Naive thymus-derived CD4-positive, alpha-beta T cell (primary cell): ENCODE measurements around the gene FOXI1. TPM values are rescaled to one million over a fixed set of nuclear protein-coding genes. Genes with fewer than 3 reads are reported as not detected.
"Not testable (repeated sequence)": the region's sequence is repeated elsewhere in the genome, so short reads cannot be mapped to it uniquely, and the experiment has no call there.

Experiments used
- ATAC-seq: fragments of 150-1000 bp; cut with Tn5 transposase; 2 replicates; pipeline ENCODE4 v1.10.0; 2021; ENCODE audit warnings: mild to moderate bottlenecking, moderate library complexity
- CTCF ChIA-PET: fragments of 350-600 bp; sonication (Branson Sonifier 250); formaldehyde crosslinking; loops from one replicate; lab custom pipeline; 2021; ENCODE audit warnings: antibody characterized with exemption; lab: Charles Lee
- POLR2A ChIA-PET: fragments of 350-600 bp; sonication (Branson Sonifier 250); formaldehyde crosslinking; loops from one replicate; lab custom pipeline; 2021; ENCODE audit warnings: antibody characterized with exemption, inconsistent platforms; lab: Charles Lee
- DNase-seq, 9 donors: peaks; one replicate each; pipeline versions ENCODE4 v3.0.0 to v3.0.0-alpha.2; 2020 to 2022; ENCODE audit warnings: mixed read lengths in 1 of 9
- H3K27ac ChIP-seq: one replicate; pipeline ENCODE4 v1.7.0; 2013; ENCODE audit warnings: mild to moderate bottlenecking, low read depth, low read length, moderate library complexity
- H3K27me3 ChIP-seq, 2 donors: one replicate each; pipeline ENCODE4 v1.7.0; 2013; ENCODE audit warnings: low read length in 2 of 2, mild to moderate bottlenecking in 2 of 2, moderate library complexity in 2 of 2; ENCODE audit not compliant: control insufficient read depth in 2 of 2, insufficient read depth in 2 of 2
- H3K36me3 ChIP-seq, 3 experiments: 1 replicate in 2 of 3; 2 replicates in 1 of 3; pipeline ENCODE4 v1.7.0; 2013; ENCODE audit warnings: low read length in 3 of 3, mild to moderate bottlenecking in 3 of 3, moderate library complexity in 1 of 3; ENCODE audit not compliant: insufficient read depth in 3 of 3, control insufficient read depth in 2 of 3
- H3K4me1 ChIP-seq, 2 donors: one replicate each; pipeline ENCODE4 v1.7.0; 2013; ENCODE audit warnings: low read length in 2 of 2, mild to moderate bottlenecking in 2 of 2, moderate library complexity in 1 of 2; ENCODE audit not compliant: control insufficient read depth in 2 of 2, insufficient read depth in 2 of 2
- H3K4me3 ChIP-seq: 2 replicates; pipeline ENCODE4 v1.7.0; 2013; ENCODE audit warnings: mild to moderate bottlenecking, low read length
- H3K9me3 ChIP-seq, 3 experiments: 1 replicate in 2 of 3; 2 replicates in 1 of 3; pipeline ENCODE4 v1.7.0; 2013; ENCODE audit warnings: low read length in 3 of 3; ENCODE audit not compliant: control insufficient read depth in 2 of 3
- H3K27ac Mint-ChIP-seq, 9 donors: one replicate each; pipeline ENCODE4 v1.8.0; 2020 to 2022; ENCODE audit warnings: mixed read lengths in 9 of 9, mild to moderate bottlenecking in 8 of 9, moderate library complexity in 5 of 9, inconsistent platforms in 2 of 9
- H3K27me3 Mint-ChIP-seq, 5 donors: one replicate each; pipeline ENCODE4 v1.8.0; 2021 to 2022; ENCODE audit warnings: mixed read lengths in 5 of 5, mild to moderate bottlenecking in 1 of 5
- H3K36me3 Mint-ChIP-seq, 5 donors: one replicate each; pipeline ENCODE4 v1.8.0; 2020 to 2022; ENCODE audit warnings: mixed read lengths in 5 of 5, mild to moderate bottlenecking in 3 of 5, inconsistent platforms in 1 of 5
- H3K4me1 Mint-ChIP-seq, 7 donors: one replicate each; pipeline ENCODE4 v1.8.0; 2020 to 2022; ENCODE audit warnings: mixed read lengths in 7 of 7, mild to moderate bottlenecking in 3 of 7, inconsistent platforms in 1 of 7
- H3K4me3 Mint-ChIP-seq, 10 donors: one replicate each; pipeline ENCODE4 v1.8.0; 2020 to 2022; ENCODE audit warnings: mild to moderate bottlenecking in 10 of 10, mixed read lengths in 10 of 10, moderate library complexity in 6 of 10, inconsistent platforms in 2 of 10
- H3K9me3 Mint-ChIP-seq, 11 donors: one replicate each; pipeline ENCODE4 v1.8.0; 2020 to 2022; ENCODE audit warnings: mixed read lengths in 11 of 11, mild to moderate bottlenecking in 4 of 11, inconsistent platforms in 1 of 11, moderate library complexity in 1 of 11
- intact Hi-C, 2 donors: fragments of 100-400 bp; cut with micrococcal nuclease; formaldehyde crosslinking; loops; one replicate each; pipeline ENCODE4 v1.15.1; 2023
- polyA plus RNA-seq, 2 donors: library from polyadenylated mRNA; unstranded; fragments of 300-500 nt; fragmentation: Illumina TruSeq; gene quantifications; one replicate each; pipeline ENCODE4 v1.2.3, GENCODE V29; 2021
- total RNA-seq, 6 experiments: library from RNA in 5 of 6; stranded (reverse) in 5 of 6; gene quantifications; 1 replicate in 5 of 6; 2 replicates in 1 of 6; pipeline ENCODE4 v1.2.3 and lab custom pipeline; 2021 to 2026

The FOXI1 gene
- total and polyA plus RNA-seq, 7 experiments from 2014 or later = 0.13 to 0.29 TPM; not detected in 5

- H3K27me3 ChIP-seq = no peaks in the 10 kb centered on the region
- CTCF ChIA-PET = no interaction called here
- Mint-ChIP-seq H3K4me1 (peaks cover 0 to 5% (median 0%) of the 10 kb centered on the region in 7 donors), H3K27me3 (peaks cover 4 to 12% (median 7%) of the 10 kb centered on the region in 5 donors), H3K9me3 (peaks cover 0 to 1% (median 0%) of the 10 kb centered on the region in 11 donors), H3K36me3 (no peaks in the 10 kb centered on the region), H3K27ac (no peak overlapping the region), H3K4me3 (no peak overlapping the region)
- intact Hi-C loops = no loop called here
- no peaks in the 10 kb centered on the region for H3K4me1 ChIP-seq
- ATAC-seq (no peak), DNase-seq (no peak)
- POLR2A ChIA-PET = no interaction called here
- no peak overlapping the region for H3K27ac ChIP-seq
- no peaks in the 10 kb centered on the region for H3K9me3 ChIP-seq
- H3K36me3 ChIP-seq = no peaks in the 10 kb centered on the region
- no peak overlapping the region for H3K4me3 ChIP-seq
Measured at GRCh38 chr5:170139786-170140335, 34.2 kb downstream of the FOXI1 start.

- H3K27me3 Mint-ChIP-seq = not testable (repeated sequence)
Measured at GRCh38 chr5:170141196-170141595, 35.5 kb downstream of the FOXI1 start.

GRCh38 chr5:170141636-170142035, 35.9 kb downstream of the FOXI1 start:
- H3K4me3 Mint-ChIP-seq = no peak overlapping the region
- Histone ChIP-seq H3K27me3 (no peaks in the 10 kb centered on the region), H3K36me3 (no peaks in the 10 kb centered on the region), H3K4me3 (no peak overlapping the region), H3K27ac (no peak overlapping the region), H3K9me3 (no peaks in the 10 kb centered on the region), H3K4me1 (no peaks in the 10 kb centered on the region)
- peaks cover 0 to 9% (median 4%) of the 10 kb centered on the region in 5 donors for H3K27me3 Mint-ChIP-seq
- H3K36me3 Mint-ChIP-seq = no peaks in the 10 kb centered on the region
- intact Hi-C loops = no loop called here
- DNase-seq (no peak), ATAC-seq (no peak)
- H3K27ac Mint-ChIP-seq = no peak overlapping the region
- H3K9me3 Mint-ChIP-seq = peaks cover 0 to 1% (median 0%) of the 10 kb centered on the region in 11 donors
- ChIA-PET CTCF (interaction anchor here (0.6 kb wide), 1 partner anchor 201 kb away, joined by 4 read pairs; no protein-coding TSS in a partner anchor), POLR2A (interaction anchor here (0.7 kb wide), 1 partner anchor 82 kb away, joined by 3 read pairs; no protein-coding TSS in a partner anchor)
- peaks cover 0 to 5% (median 0%) of the 10 kb centered on the region in 7 donors for H3K4me1 Mint-ChIP-seq

More at GRCh38 chr5:170141196-170141595, 35.5 kb downstream of the FOXI1 start:
- H3K36me3 Mint-ChIP-seq, ATAC-seq, H3K36me3 ChIP-seq, H3K4me1 Mint-ChIP-seq, CTCF ChIA-PET, H3K27me3 ChIP-seq, DNase-seq, H3K4me3 Mint-ChIP-seq, H3K4me1 ChIP-seq, H3K27ac ChIP-seq, H3K27ac Mint-ChIP-seq, H3K4me3 ChIP-seq, intact Hi-C loops, H3K9me3 ChIP-seq, H3K9me3 Mint-ChIP-seq: not testable (repeated sequence)
- POLR2A ChIA-PET = interaction anchor here (0.7 kb wide), 1 partner anchor 82 kb away, joined by 3 read pairs; no protein-coding TSS in a partner anchor

GRCh38 chr5:170142196-170142595, 36.5 kb downstream of the FOXI1 start:
- intact Hi-C loops = no loop called here
- Mint-ChIP-seq H3K4me1 (peaks cover 0 to 5% (median 0%) of the 10 kb centered on the region in 7 donors), H3K27ac (no peak overlapping the region), H3K4me3 (no peak overlapping the region), H3K36me3 (no peaks in the 10 kb centered on the region), H3K27me3 (peaks cover 0 to 9% (median 4%) of the 10 kb centered on the region in 5 donors), H3K9me3 (peaks cover 0 to 1% (median 0%) of the 10 kb centered on the region in 11 donors)
- DNase-seq (no peak), ATAC-seq (no peak)
- H3K4me3 ChIP-seq = no peak overlapping the region
- H3K4me1 ChIP-seq = no peaks in the 10 kb centered on the region
- ChIA-PET CTCF (interaction anchor here (0.6 kb wide), 1 partner anchor 202 kb away, joined by 4 read pairs; no protein-coding TSS in a partner anchor), POLR2A (no interaction called here)
- no peaks in the 10 kb centered on the region for H3K27me3 ChIP-seq
- H3K27ac ChIP-seq = no peak overlapping the region
- H3K36me3 ChIP-seq = no peaks in the 10 kb centered on the region
- H3K9me3 ChIP-seq = no peaks in the 10 kb centered on the region

GRCh38 chr5:170143091-170143490, 37.4 kb downstream of the FOXI1 start:
- CTCF ChIA-PET = no interaction called here
- POLR2A ChIA-PET = no interaction called here
- no peak overlapping the region for H3K27ac ChIP-seq
- H3K36me3 Mint-ChIP-seq = no peaks in the 10 kb centered on the region
- H3K27ac Mint-ChIP-seq = no peak overlapping the region
- no peak overlapping the region for H3K4me3 ChIP-seq
- ATAC-seq (no peak), DNase-seq (no peak)
- H3K27me3 Mint-ChIP-seq = peaks cover 0 to 9% (median 4%) of the 10 kb centered on the region in 5 donors
- no peaks in the 10 kb centered on the region for H3K9me3 ChIP-seq
- H3K4me3 Mint-ChIP-seq = no peak overlapping the region
- intact Hi-C loops = no loop called here
- peaks cover 0 to 1% (median 0%) of the 10 kb centered on the region in 11 donors for H3K9me3 Mint-ChIP-seq
- H3K4me1 Mint-ChIP-seq = peaks cover 0 to 5% (median 0%) of the 10 kb centered on the region in 7 donors
- no peaks in the 10 kb centered on the region for H3K36me3 ChIP-seq
- no peaks in the 10 kb centered on the region for H3K27me3 ChIP-seq
- H3K4me1 ChIP-seq = no peaks in the 10 kb centered on the region

GRCh38 chr5:170143710-170144109, 38.0 kb downstream of the FOXI1 start:
- H3K27ac ChIP-seq = no peak overlapping the region
- intact Hi-C loops = no loop called here
- ChIA-PET POLR2A (no interaction called here), CTCF (no interaction called here)
- no peak overlapping the region for H3K4me3 ChIP-seq
- ATAC-seq (no peak), DNase-seq (no peak)
- H3K4me1 Mint-ChIP-seq = peaks cover 0 to 5% (median 0%) of the 10 kb centered on the region in 7 donors
- no peaks in the 10 kb centered on the region for H3K9me3 ChIP-seq
- H3K27me3 Mint-ChIP-seq = peaks cover 0 to 9% (median 4%) of the 10 kb centered on the region in 5 donors
- H3K36me3 ChIP-seq = no peaks in the 10 kb centered on the region
- H3K36me3 Mint-ChIP-seq = no peaks in the 10 kb centered on the region
- peaks cover 0 to 1% (median 0%) of the 10 kb centered on the region in 11 donors for H3K9me3 Mint-ChIP-seq
- H3K27me3 ChIP-seq = no peaks in the 10 kb centered on the region
- no peak overlapping the region for H3K4me3 Mint-ChIP-seq
- H3K27ac Mint-ChIP-seq = no peak overlapping the region
- no peaks in the 10 kb centered on the region for H3K4me1 ChIP-seq
